DMS79 treated with DMSO at 0.1 percent for 48 hours (cell line): ENCODE measurements around the gene SPINK4.
A peak's percentile ranks its signal among the peaks of the same experiment; 100 is the strongest.

Experiments used
- DNase-seq: peaks from one replicate; lab custom pipeline; 2025; lab: John Stamatoyannopoulos, UW

SPINK4 gene

DNA sequence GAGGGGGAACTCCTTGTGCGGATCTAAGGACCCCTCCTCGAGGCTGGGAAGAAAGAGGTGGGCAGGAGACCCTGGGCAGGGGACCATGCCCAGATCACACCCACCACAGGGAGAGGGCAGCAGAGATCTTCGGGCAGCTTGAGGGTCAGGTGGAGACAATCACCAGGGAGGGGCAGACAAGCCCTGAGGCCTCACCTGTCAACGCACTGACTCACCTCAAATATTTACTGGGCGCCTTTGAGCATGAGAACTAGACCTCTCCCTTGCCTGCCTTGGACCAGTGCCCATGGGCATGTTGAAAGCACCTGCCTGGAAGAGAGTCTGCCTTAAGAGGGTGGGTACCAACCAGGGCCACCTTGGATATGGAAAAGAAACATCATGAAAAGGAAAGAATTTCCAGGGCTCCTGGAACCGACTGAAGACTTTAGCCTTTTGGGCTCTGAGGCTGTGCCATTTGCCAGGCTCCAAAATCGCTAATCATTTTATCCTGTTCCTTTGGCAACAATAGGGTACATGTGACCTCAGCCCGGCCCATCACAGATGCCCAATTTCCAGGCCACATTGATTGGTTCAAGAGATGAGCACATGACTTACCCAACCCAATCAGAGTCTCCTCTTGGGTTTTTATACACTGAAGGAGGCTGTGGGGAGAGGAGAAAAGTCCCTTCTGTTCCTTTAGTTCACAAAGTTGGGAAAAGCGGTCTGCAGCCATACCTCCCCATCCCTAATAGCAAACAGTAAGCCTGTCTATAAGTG, 10.4 kb upstream of the SPINK4 start:
- DNase-seq = peak; percentile 97

DNA sequence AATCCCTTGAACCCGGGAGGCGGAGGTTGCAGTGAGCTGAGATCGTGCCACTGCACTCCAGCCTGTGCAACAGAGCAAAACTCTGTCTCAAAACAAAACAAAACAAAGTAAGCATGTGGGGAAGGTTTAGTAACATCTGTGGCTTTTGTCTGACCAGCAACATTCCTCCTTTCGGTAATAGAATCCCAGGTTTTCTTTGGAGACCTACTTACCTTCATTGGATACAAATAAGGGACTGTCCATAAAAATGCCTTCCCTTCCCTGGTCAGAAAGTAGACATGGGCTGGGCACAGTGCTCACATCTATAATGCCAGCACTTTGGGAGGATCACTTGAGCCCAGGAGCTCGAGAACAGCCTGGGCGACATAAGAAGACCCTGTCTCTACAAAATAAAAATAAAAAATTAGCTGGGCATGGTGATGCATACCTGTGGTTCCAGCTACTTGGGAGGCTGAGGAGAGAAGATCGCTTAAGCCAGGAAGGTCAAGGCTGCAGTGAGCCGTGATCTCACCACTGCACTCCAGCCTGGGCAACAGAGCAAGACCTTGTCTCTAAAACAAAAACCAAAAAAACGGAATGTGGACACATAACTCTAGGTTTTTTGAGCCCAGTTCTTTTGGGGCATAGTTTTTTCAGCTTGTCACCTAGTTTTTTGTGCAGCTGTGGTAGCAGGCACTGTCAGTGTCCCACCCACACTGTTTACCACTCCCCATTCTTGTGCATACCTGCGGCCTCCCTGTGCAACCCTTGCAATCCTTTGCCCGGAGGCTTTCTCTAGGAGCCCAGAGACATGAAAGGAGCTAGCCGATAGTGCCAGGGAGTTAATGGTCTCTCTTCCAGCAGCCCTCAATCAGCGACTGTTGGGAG, 9.0 kb upstream of the SPINK4 start:
- no peak for DNase-seq

GRCh38 chr9:33231623-33231942, 8.4 kb upstream of the SPINK4 start:
- no peak for DNase-seq

DNA sequence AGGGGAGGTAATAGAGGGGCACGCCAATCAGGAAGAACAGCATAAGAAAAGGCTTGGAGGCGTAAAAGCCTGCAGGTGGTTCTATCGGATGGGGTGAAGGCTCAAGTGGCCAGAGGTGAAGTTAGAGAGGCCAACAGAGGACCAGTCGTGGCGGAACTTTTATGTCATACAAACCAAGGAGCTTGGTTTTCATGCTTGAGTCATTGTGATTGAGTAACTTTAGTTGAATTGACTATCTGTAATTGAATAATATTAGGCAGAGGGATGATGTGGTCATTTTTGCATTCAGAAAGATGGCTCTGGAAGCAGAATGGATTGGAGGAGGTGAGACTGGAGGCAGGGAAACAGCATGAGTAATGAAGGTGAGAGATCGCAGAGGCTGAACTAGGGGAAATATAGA, 7.2 kb upstream of the SPINK4 start:
- no peak for DNase-seq

GRCh38 chr9:33233626-33234342, 6.2 kb upstream of the SPINK4 start:
- peak; percentile 90 for DNase-seq

- peak; percentile 40 for DNase-seq
Observed at GRCh38 chr9:33234511-33235467, 5.2 kb upstream of the SPINK4 start.

GRCh38 chr9:33236571-33236970, 3.4 kb upstream of the SPINK4 start:
- DNase-seq = no peak

DNA sequence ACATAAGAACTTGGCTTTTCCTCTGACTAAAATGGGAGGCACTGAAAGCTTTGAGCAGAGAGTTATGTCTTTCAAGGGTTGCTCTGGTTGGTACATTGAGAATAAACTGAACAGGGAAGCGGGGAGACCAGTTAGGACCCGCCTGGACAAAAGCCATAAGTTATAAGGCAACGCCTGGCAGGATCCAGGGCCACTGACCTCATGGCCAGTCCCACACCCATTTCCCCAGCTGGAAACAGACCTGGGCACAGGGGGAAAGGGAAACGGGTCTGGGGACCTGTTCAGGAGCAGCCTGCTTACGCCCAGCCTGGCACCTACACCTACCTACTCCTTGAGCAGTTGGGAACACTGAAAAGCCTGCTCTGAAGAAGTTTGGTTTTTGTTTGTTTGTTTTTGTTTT, 1.3 kb downstream of the SPINK4 start:
- DNase-seq = no peak

GRCh38 chr9:33242609-33243134, 2.7 kb downstream of the SPINK4 start:
- DNase-seq = no peak

- no peak for DNase-seq
Observed at GRCh38 chr9:33244137-33244784, 4.3 kb downstream of the SPINK4 start.

GRCh38 chr9:33245341-33245740, 5.4 kb downstream of the SPINK4 start:
- DNase-seq = no peak

DNA sequence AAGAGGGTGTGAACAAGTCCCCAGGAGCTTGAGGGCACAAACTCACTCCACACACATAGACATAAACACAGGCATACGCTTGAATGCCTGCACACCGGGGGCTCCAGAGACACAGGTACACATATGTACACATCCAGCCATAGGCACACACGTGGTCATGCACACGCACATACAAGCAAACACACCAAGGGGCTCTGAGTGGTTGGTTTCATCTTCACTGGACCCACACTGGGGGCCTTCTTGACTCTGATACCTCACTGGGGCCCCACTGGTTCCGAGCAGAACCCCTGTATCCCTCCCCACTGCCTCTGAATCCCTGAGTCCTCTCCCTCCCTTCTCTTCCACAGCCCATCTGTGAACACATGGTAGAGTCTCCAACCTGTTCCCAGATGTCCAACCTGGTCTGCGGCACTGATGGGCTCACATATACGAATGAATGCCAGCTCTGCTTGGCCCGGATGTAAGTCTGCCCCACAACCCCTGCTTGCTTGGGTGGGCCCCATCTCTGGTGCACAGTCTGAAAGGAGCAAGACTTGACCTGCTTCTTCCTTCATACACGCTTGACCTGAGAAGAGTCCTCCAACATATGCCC, 6.4 kb downstream of the SPINK4 start:
- no peak for DNase-seq

- DNase-seq = no peak
Observed at GRCh38 chr9:33248606-33249005, 8.6 kb downstream of the SPINK4 start.

GRCh38 chr9:33249087-33249658, 9.2 kb downstream of the SPINK4 start:
- no peak for DNase-seq

DNA sequence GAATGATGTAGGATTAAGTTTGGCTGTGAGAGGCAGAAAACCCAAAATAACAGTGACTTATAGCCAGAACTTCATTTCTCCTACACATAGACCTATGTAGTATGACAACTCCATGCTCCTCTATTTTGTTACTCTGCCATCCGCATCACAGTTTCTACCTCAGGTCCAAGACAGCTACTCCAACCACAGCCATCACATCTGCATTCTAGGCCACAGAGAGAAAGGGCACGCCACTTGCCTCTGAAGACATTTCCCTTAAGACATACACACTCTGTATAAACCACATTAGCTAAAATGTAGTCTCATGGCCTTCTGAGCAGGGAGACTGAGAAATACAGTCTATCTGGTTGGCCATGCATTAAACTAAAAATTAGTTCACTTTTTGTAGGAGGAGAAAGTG, 10.0 kb downstream of the SPINK4 start:
- no peak for DNase-seq

DNA sequence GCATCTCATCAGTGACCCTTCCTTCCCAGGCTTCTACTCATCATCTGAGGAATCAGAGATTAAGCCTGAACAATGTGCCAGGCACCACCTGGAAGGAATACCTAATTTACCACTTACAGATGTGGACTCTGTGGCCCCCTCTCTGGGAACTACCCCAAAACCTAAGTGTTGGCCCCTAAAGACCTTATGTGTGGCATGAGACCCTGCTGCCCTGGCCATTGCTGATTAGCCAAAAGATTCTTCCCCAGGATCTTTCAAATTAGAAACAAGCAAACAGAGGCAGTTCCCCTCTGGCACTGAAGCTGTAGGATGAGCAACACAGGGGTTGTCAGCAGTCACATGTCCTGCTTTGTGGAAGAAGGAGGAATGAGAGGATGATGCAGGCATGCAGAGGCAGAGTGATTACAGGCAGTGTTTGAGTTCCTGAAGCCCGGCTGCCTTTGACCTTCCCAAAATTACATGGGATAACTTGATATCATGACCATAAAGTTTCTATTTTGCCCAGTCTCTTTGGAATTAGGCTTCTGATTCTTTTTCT, 10.6 kb downstream of the SPINK4 start:
- DNase-seq = no peak

DNA sequence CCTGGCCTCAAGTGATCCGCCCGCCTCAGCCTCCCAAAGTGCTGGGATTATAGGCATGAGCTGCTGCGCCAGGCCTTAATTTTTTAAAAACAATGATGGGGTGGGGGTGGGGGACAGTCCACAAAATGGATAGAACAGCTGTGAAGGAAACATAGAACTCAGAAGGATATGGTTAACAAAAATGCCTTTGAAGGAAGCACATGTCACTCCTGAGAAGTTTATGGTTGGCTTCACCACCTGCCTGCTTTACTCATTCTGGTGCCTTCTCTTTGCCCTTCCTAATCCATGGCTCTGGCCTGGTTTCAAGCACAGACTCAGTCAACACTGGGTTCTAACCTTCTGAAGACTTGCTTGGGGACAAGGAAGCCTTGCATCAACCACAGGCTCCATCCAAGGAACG, 14.2 kb downstream of the SPINK4 start:
- no peak for DNase-seq

DNA sequence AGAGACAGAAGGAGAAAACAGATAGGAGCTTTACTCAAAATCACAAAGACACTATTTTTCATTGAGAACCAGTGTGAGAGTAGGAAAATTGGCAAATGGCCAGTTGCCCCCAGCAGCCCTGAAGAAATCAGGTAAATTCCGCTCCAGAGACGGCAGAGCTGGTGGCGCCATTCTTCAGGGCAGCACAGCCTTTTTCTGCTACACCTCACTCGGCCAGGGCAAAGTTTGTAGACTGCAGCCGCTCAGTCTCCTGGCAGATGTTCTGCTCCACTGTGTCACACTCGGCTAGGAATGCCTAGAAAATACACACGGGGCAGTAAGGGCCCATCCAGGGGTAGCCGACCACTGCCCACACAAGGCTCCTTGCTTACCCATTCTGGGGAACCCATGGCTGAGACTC, 15.0 kb downstream of the SPINK4 start:
- DNase-seq = no peak

DNA sequence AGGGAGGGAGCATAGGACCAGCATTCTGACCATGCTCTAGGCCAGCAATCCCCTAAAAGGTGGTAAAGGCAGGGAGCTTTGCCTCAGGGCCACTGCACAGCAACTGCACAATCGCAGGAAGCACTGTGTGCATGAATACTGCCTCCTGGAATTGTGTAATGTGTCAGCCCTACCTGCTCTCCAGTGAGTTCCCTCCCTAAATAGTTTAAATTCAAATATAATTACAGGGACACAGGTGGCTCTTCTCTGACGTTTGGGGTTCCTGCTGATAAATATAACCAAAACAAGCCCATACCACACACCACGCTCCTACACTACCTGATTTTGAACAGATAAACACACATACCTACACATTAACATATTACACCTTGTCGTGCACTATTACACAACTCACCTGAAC, 15.5 kb downstream of the SPINK4 start:
- no peak for DNase-seq

DNA sequence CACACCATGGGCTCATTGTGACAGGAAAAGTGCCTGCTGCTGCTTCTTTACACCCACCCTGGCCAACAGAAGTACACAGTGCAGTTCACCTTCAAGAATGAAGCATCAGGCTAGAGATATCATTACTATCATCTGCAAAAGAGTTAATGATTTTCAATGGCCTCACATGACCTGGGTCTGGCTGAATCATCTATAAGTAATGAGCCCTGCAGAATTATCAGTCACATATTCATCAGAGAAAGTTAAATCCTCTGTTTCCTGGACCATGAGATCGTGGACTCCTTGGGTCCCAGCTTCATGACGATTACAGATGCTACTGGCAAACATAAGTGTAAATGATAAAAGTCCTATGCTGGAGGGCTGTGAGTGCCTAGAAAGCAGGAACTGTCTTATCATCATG, 16.3 kb downstream of the SPINK4 start:
- DNase-seq = no peak
